ENCODE measurements around the gene NKX6-1. TPM values are rescaled to one million over a fixed set of nuclear protein-coding genes. Genes with fewer than 3 reads are reported as not detected.

Gene NKX6-1
- total RNA-seq, 1 experiment from 2014 or later, result not detected

DNA sequence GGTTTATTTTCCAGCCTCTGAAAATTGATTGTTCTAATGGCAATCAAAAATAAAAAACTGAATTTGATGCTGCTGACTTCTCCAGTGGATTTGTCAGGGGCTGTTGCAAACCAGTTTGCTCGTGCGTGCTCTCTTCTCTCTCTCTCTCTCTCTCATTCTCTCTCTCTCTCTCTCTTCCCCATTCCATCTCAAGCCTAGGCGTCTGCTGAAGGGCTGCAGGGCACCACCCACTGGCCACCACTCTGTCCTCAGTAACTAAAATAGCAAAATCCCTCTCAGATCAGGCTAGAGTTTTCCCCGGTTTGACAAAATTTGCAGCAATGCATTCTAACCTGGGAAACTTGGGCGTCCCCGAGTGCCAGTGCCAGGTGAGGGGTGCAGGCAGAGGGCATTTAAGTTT lies 19.4 kb downstream of the NKX6-1 start:
- DNase-seq (ENCODE audit: low spot score), result no peak

GRCh38 chr4:84477738-84478137 lies 21.4 kb downstream of the NKX6-1 start:
- DNase-seq (ENCODE audit: low spot score), result no peak

GRCh38 chr4:84474107-84474506 lies 25.0 kb downstream of the NKX6-1 start:
- DNase-seq (ENCODE audit: low spot score), result no peak

- no peak for DNase-seq (ENCODE audit: low spot score)
Measured at GRCh38 chr4:84472154-84472553, 26.9 kb downstream of the NKX6-1 start.

GRCh38 chr4:84470204-84470785 lies 28.8 kb downstream of the NKX6-1 start:
- peak; percentile 32 for DNase-seq (ENCODE audit: low spot score)

DNA sequence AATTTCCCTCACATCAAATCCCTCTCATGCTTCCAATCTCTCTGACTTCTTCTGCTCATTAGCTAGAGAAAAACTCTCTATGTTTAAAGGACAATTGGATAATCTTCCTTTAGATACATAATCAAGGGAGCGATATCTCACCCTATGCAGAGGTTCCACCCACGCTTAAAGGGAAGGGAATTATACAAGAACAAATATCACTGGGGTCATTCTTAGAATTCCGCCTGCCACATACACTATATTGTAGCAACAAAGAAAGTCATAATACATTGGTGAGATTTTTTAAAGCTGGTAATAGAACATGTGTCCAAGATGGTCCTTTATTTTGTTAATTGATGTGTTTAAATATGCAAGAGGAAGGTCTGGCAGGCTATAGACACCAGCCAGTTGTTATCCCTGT lies 31.5 kb downstream of the NKX6-1 start:
- DNase-seq (ENCODE audit: low spot score), result no peak

DNA sequence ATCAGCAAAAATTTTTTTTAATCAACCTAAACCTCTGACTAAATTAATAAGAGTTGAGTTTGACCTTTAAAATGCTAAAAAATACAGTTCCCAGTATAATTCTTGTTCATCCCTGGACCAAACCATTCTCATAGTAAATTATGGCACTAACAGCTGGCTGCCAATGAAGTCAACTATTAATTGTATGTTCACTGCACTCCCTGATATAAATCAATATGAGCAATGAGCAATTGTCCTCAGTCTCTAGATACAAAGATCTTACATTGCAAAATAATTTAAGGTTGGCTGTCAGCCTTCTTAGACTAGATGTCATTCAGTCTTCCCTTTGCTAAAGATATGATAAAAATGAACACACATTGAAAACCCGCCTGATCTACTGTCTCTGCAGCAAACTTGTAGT lies 39.3 kb downstream of the NKX6-1 start:
- no peak for DNase-seq (ENCODE audit: low spot score)

DNA sequence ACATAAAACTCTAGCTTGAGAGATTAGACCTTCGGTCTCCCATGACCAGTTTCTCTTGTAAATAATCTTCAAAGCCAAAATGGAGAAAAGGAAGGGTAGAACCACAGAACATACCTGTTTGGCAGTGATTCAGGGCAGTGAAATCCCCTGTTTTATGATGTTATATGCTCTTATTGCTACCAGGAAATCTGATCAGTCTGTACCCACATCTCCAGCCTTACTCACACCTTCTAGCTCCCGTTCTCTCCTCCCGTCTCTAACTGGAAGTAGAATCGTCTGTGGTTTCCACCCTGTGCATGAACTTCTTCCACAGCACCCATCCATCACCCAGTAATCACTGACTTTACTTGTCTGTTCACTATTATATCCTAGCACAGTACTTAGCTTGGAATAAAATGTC lies 42.9 kb downstream of the NKX6-1 start:
- DNase-seq (ENCODE audit: low spot score), result no peak

GRCh38 chr4:84455697-84456096 lies 43.4 kb downstream of the NKX6-1 start:
- DNase-seq (ENCODE audit: low spot score), result no peak

DNA sequence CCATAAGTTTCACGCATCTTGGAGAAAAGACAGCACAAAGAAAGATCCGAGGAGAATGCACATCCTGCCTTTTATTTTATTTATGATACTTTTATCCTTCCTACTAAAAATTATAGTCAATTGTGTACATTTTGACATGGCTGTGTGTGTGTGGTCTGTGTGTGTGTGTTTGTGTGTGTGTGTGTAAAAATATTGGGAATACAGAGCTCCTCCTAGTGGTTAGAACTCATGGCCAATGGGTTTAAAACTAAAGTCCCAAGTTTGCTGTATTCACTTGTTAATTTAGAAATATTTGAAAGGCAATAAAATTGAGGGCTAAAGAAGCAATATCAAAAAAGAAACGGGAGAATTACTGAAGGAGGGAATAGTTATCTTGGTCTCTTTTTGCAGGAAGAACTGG lies 47.5 kb downstream of the NKX6-1 start:
- DNase-seq (ENCODE audit: low spot score), result peak; percentile 20

DNA sequence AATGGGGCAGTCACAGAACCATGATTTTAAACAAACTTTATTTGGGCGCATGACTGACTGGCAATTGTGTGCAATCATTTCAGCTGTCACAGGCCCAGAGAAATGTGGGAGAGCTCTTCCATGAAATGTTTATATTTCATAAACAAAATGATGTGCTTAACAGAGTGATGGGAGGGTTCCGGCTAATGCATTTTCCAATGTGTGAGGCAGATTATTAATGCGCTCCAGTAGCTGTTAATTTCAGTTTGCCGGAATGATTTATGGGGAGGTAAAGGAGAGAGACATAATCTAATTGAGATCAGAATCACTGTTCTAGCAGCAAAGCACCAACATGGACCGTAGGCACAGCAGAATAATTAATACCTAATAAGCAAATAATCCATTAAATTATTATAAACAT lies 55.6 kb downstream of the NKX6-1 start:
- no peak for DNase-seq (ENCODE audit: low spot score)

DNA sequence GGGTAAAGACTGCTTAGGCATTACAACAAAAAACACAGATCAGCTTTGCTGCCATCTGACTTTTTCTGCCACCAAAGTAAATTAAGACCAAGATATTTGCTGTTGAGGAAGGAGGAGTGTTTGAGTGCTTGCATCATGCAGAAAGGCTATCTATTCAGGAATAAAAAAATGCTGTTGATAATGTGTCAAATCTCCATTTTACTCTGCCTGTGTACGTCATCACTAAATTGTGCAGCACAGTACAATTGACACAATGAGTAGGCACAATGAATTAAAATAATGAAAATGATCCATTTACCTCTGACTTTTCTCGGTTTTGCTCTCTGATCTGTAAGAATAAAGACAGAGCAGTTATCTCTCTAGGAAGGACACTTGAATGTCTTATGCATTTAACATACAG lies 56.3 kb downstream of the NKX6-1 start:
- no peak for DNase-seq (ENCODE audit: low spot score)

Small RNA genes within 50 kb of the gene (small RNA-seq; reads per million reads assigned to genes)
- not detected for gene RPL3P13

Other genes with a start within 250 kb of the NKX6-1 start
- 11.6 and 14.8 TPM in 2 replicates for gene CDS1, start 83.8 kb upstream of the NKX6-1 start, total RNA-seq (2014; rRNA removed; shearing (Covaris generic))